Activated T-helper 1 cell treated with anti-CD3 and anti-CD28 coated beads, Interleukin-12 subunit alpha, Interleukin-12 subunit beta, Interleukin-2, Interleukin-4 antibody, amounts not matched to agents 30 ng/mL and 10 ng/mL and 1 ng/mL, durations not matched to agents 14 hours and 24 hours and 36 hours (primary cell): Measurements from ENCODE around the gene ETDC. TPM values are rescaled to one million over a fixed set of nuclear protein-coding genes. Genes with fewer than 3 reads are reported as not detected.
A peak's percentile ranks its signal among the peaks of the same experiment; 100 is the strongest.
"Not testable (repeated sequence)": the region's sequence is repeated elsewhere in the genome, so short reads cannot be mapped to it uniquely, and the experiment has no call there.

Experiments used
- DNase-seq: peaks from one replicate; pipeline ENCODE4 v3.0.0; 2021; ENCODE audit warnings: low spot score
- H3K27ac Mint-ChIP-seq: one replicate; pipeline ENCODE4 v1.8.0; 2021; ENCODE audit warnings: mild to moderate bottlenecking, mixed read lengths
- H3K27me3 Mint-ChIP-seq: one replicate; pipeline ENCODE4 v1.8.0; 2022; ENCODE audit warnings: mild to moderate bottlenecking, moderate library complexity, mixed read lengths; ENCODE audit not compliant: insufficient read depth
- H3K36me3 Mint-ChIP-seq: one replicate; pipeline ENCODE4 v1.8.0; 2021; ENCODE audit warnings: low read depth, mixed read lengths
- H3K4me1 Mint-ChIP-seq: one replicate; pipeline ENCODE4 v1.8.0; 2021; ENCODE audit warnings: low read depth, mixed read lengths
- H3K4me3 Mint-ChIP-seq: one replicate; pipeline ENCODE4 v1.8.0; 2021; ENCODE audit warnings: mild to moderate bottlenecking, moderate library complexity, mixed read lengths
- H3K9me3 Mint-ChIP-seq: one replicate; pipeline ENCODE4 v1.8.0; 2021; ENCODE audit warnings: mixed read lengths
- intact Hi-C: fragments of 100-400 bp; cut with micrococcal nuclease; formaldehyde crosslinking; loops from one replicate; pipeline ENCODE4 v1.15.1; 2024
- total RNA-seq: library from RNA; stranded (reverse); gene quantifications from 2 replicates; pipeline ENCODE4 v1.2.3, GENCODE V29; 2022

ETDC gene
- total RNA-seq, 1 donor from 2014 or later, result not detected

DNA sequence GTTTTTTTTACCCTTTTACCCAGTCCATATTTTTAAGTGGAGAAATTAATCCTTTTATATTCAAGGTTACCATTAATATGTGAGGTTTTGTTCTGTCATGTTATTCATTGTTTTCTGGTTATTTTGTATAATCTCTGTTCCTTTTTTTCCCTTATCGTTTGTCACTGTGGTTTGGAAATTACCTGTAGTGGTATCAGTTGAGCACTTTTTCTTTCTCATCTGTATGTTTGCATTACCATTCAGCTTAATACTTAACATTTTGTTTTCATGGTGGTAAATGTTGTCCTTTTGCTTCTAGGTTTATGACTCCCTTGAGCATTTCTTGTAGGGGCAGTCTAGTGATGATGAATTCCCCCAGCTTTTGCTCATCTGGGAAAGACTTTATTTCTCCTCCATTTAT, 6.6 kb downstream of the ETDC start:
- peaks cover 54% of the 10 kb centered on the region for H3K9me3 Mint-ChIP-seq
- peaks cover 1% of the 10 kb centered on the region for H3K27me3 Mint-ChIP-seq
- H3K36me3 Mint-ChIP-seq, result peaks cover 28% of the 10 kb centered on the region
- intact Hi-C loops, result loop anchor here (2.0 kb wide), 1 partner anchor 35 kb away; no protein-coding TSS in a partner anchor
- H3K4me3 Mint-ChIP-seq, result no peak overlapping the region
- no peak overlapping the region for H3K27ac Mint-ChIP-seq
- no peak for DNase-seq
- H3K4me1 Mint-ChIP-seq, result no peaks in the 10 kb centered on the region

DNA sequence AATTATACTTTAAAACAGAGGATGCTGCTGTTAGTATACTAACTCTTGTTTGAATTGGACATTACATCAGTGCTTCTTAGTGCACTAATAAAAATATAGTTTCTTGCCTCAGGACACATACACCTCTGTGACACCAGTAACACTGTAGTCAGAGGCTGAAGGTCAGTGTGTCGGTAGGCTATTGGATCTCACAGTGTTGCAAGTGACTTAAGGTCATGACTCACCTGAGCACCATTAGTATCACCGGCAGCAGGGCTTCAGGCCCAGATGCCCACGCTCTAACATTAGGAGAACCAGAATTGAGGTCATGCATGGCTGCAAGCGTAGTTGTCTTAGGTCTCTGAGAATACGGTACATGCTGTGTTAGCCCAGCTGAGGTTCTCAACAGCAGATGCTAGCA, 15.2 kb downstream of the ETDC start:
- Mint-ChIP-seq H3K9me3 (peaks cover 15% of the 10 kb centered on the region), H3K27me3 (no peaks in the 10 kb centered on the region), H3K27ac (no peak overlapping the region), H3K36me3 (peaks cover 41% of the 10 kb centered on the region), H3K4me1 (no peaks in the 10 kb centered on the region), H3K4me3 (no peak overlapping the region)
- intact Hi-C loops, result no loop called here
- DNase-seq, result no peak

DNA sequence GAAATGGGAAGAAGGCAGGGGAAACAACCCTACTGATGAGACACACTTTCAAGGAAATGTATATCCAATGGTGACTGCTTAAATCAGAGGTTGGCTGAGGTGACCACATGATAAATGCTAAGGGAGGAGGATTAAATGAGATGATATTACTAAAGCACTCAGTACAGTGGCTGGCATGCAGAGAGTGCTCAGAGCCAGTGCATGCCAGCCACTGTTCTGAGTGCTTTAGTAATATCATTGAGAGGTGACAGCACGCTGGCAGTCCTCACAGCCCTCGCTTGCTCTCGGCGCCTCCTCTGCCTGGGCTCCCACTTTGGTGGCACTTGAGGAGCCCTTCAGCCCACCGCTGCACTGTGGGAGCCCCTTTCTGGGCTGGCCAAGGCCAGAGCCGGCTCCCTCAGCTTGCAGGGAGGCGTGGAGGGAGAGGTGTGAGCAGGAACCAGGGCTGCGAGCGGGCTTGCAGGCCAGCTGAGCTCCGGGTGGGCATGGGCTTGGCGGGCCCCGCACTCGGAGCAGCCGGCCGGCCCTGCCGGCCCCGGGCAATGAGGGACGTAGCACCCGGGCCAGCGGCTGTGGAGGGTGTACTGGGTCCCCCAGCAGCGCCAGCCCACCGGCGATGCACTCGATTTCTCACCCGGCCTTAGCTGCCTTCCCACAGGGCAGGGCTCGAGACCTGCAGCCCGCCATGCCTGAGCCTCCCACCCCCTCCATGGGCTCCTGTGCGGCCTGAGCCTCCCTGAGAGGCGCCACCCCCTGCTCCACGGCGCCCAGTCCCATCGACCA, 15.9 kb downstream of the ETDC start:
- H3K4me1 Mint-ChIP-seq, H3K27me3 Mint-ChIP-seq, H3K4me3 Mint-ChIP-seq, H3K27ac Mint-ChIP-seq, DNase-seq, intact Hi-C loops: not testable (repeated sequence)
- Mint-ChIP-seq H3K9me3 (peaks cover 15% of the 10 kb centered on the region), H3K36me3 (peaks cover 45% of the 10 kb centered on the region)

DNA sequence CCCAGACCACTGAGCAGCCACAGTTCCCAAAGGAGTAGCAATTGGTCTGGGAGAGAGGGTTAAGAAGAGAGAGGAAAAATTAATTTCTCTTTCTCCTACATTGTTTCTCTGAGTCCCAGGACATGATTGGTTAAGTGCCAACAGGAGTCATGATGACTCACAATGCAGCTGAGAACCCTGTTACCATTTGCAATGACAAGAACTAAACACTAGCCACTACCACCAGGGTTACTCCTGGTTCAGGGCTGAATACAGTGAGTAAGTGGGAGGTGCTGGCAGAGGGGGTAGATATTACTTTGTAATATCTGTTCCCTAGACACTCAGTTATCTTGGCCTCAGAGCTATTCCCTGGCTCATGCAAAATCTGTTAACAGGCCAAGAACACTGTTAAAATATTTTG, 18.0 kb downstream of the ETDC start:
- intact Hi-C loops, result no loop called here
- DNase-seq, result no peak
- Mint-ChIP-seq H3K36me3 (peaks cover 41% of the 10 kb centered on the region), H3K9me3 (peaks cover 5% of the 10 kb centered on the region), H3K4me1 (peaks cover 8% of the 10 kb centered on the region), H3K27me3 (no peaks in the 10 kb centered on the region), H3K4me3 (no peak overlapping the region), H3K27ac (no peak overlapping the region)

DNA sequence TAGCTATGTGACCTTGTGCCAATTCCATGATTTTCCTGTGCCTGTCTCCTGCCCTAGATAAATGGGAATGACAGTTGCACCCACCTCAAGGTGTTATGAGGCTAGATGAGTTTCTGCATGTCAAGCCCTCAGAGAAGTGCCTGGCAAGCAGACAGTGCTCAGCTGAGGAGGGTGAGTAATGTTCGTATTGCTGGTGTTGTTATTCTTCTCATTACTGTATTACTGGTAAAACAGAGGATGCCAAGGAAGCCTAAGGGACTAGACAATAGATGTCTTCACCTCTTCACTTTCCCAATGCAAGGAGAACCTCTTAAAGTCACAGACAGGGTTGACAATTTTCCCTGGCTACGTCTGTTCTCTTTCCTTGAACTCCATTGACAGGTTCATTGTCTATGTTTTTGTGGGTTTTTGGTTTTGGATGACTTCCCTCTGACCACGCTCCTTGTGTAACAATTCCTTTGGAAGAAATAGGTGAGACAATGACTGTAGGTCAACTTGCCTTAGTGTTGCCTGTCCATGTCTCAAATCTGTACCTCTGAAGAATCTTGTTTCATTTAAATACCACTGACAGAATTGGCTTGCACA, 19.2 kb downstream of the ETDC start:
- H3K27me3 Mint-ChIP-seq, result no peaks in the 10 kb centered on the region
- DNase-seq, result no peak
- H3K4me3 Mint-ChIP-seq, result no peak overlapping the region
- H3K27ac Mint-ChIP-seq, result no peak overlapping the region
- H3K36me3 Mint-ChIP-seq, result peaks cover 42% of the 10 kb centered on the region
- H3K9me3 Mint-ChIP-seq, result peaks cover 4% of the 10 kb centered on the region
- intact Hi-C loops, result no loop called here
- H3K4me1 Mint-ChIP-seq, result peaks cover 8% of the 10 kb centered on the region

DNA sequence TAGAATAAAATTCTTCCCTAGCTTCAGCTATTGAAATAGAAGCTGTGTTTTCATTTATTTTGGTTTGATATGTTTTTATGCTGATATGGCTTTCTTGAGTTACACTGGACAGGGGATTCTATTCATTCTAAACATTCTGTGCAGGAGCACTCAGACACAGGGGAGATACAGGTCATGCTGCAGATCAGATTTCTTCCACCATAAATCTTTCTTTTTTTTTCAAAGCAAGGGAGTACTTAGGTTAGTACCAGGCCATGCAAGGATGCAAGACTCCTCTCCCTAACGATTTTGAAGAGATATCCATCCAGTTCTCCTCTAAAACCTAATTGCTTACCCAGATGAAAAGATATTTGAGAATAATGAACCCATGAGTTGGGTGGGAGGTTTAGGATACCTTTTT, 21.4 kb downstream of the ETDC start:
- intact Hi-C loops, result no loop called here
- no peak for DNase-seq
- H3K36me3 Mint-ChIP-seq, result peaks cover 33% of the 10 kb centered on the region

DNA sequence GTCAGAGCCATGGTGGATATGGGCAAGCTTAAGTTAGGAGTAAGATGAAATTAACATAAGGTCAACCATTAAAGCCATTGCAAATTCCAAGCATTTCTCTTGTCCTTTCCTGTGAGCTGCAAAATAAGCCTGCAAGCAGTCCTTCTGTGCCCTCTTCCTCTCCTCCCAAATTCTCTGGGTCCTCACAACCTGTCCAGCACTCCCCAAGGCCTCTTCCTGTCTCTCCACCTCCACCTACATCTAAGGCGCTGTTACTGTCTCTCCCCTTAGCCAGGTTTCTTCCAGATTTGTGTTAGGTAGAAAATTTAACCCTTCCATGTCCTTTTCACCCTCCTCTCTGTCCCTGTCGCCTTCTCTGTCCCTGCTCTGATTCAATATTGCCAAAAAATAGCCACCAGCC, 22.2 kb downstream of the ETDC start:
- Mint-ChIP-seq H3K4me3 (no peak overlapping the region), H3K36me3 (peaks cover 33% of the 10 kb centered on the region), H3K27me3 (no peaks in the 10 kb centered on the region), H3K27ac (no peak overlapping the region), H3K9me3 (peaks cover 4% of the 10 kb centered on the region), H3K4me1 (peaks cover 8% of the 10 kb centered on the region)
- DNase-seq, result no peak
- intact Hi-C loops, result no loop called here

More for the DNA sequence above, 21.4 kb downstream of the ETDC start:
- Mint-ChIP-seq H3K9me3 (peaks cover 4% of the 10 kb centered on the region), H3K27ac (no peak overlapping the region), H3K4me1 (peaks cover 8% of the 10 kb centered on the region), H3K4me3 (no peak overlapping the region), H3K27me3 (no peaks in the 10 kb centered on the region)

DNA sequence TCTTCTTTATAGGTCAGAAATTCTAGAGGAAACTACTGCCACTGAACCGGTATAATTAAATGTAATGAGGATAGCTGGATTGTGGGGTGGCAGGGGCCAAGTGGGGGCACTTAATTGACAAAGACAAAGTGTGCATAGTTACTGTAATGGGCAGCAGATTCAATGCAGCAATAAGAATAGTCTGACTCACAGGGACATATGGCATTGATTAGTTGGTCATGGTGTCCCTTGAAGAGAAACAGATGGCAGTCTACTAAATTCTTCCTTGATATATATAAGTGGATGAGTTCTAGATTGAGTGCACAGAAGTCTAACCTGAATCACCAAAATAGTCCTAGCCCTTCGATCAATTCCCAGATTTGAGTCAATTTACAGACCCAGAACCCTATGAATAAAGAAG, 31.6 kb downstream of the ETDC start:
- no peak overlapping the region for H3K27ac Mint-ChIP-seq
- peaks cover 34% of the 10 kb centered on the region for H3K36me3 Mint-ChIP-seq
- H3K27me3 Mint-ChIP-seq, result no peaks in the 10 kb centered on the region
- intact Hi-C loops, result no loop called here
- H3K4me3 Mint-ChIP-seq, result peak overlapping the region; percentile 90
- DNase-seq, result no peak
- peaks cover 72% of the 10 kb centered on the region for H3K4me1 Mint-ChIP-seq
- H3K9me3 Mint-ChIP-seq, result no peaks in the 10 kb centered on the region

DNA sequence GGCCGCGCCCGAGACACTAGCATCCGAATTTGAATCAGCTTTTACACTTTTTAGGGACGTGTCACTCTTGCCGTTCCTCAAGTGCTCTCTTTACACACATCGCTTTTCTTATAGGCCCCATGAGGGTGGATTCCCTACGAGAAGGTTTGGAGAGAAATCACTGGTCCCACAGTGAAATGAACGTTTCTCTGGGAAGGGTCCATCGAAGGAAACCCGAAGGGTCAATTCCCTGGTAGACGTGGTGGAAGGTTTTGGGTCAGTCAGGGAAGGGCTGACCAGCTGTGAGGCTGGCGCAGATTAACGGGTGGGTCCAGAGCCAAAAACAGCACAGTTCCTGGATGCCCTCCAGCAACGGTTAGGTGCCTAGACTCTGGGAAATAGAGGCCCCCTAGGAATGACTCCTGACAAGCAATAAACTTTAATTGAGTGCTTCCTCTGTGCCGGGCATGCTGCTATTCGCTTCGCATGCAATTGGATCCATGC, 35.9 kb downstream of the ETDC start:
- no peaks in the 10 kb centered on the region for H3K27me3 Mint-ChIP-seq
- no peak for DNase-seq
- H3K36me3 Mint-ChIP-seq, result peaks cover 30% of the 10 kb centered on the region
- H3K27ac Mint-ChIP-seq, result peak overlapping the region; percentile 86
- H3K4me3 Mint-ChIP-seq, result peak overlapping the region; percentile 82
- H3K9me3 Mint-ChIP-seq, result no peaks in the 10 kb centered on the region
- peaks cover 58% of the 10 kb centered on the region for H3K4me1 Mint-ChIP-seq
- intact Hi-C loops, result no loop called here

DNA sequence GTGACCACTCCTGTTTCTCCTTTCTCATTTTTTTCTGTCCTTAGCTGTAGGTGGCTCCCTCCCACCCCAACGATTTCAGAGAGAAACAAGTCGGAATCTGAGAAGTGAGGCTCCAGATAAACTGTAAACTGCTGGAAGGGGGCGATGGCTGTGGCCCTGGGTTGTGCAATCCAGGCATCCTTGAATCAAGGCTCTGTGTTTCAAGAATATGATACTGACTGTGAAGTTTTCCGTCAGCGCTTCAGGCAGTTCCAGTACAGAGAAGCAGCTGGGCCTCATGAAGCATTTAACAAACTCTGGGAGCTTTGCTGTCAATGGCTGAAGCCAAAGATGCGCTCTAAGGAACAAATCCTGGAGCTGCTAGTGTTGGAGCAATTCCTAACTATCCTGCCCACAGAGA, 37.7 kb downstream of the ETDC start:
- Mint-ChIP-seq H3K27ac (no peak overlapping the region), H3K4me1 (peaks cover 40% of the 10 kb centered on the region), H3K27me3 (no peaks in the 10 kb centered on the region), H3K36me3 (peaks cover 28% of the 10 kb centered on the region), H3K4me3 (no peak overlapping the region), H3K9me3 (no peaks in the 10 kb centered on the region)
- no peak for DNase-seq
- intact Hi-C loops, result no loop called here

DNA sequence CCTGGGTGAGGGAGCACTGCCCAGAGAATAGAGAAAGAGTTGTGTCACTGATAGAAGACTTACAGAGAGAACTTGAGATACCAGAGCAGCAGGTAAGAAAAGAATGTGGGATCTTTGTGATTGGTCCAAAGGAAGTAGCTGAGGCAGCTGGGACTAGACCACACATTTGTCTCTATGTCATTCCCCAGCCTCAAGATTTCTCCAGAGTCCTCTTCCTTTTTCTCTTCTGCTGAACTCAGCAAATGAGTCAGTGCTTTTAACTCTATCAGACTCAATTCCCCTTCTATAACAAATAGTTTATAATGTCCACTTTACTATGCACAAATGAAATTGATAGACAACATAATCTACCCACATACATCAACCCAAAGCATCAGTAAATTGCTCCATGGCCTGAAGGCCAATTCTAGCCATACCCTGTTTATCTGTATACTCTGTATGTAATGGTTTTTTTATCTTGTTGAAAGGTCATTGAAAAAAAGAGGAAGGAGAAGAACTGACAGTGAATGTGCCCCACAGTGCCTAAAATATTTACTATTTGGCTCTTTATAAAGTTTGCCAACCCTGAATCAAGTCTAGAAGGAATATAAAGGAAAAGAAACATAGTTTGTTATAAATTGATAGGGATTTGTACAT, 38.2 kb downstream of the ETDC start:
- Mint-ChIP-seq H3K27ac (no peak overlapping the region), H3K4me3 (no peak overlapping the region), H3K4me1 (peaks cover 35% of the 10 kb centered on the region), H3K36me3 (peaks cover 28% of the 10 kb centered on the region), H3K9me3 (no peaks in the 10 kb centered on the region), H3K27me3 (no peaks in the 10 kb centered on the region)
- no peak for DNase-seq
- intact Hi-C loops, result no loop called here

DNA sequence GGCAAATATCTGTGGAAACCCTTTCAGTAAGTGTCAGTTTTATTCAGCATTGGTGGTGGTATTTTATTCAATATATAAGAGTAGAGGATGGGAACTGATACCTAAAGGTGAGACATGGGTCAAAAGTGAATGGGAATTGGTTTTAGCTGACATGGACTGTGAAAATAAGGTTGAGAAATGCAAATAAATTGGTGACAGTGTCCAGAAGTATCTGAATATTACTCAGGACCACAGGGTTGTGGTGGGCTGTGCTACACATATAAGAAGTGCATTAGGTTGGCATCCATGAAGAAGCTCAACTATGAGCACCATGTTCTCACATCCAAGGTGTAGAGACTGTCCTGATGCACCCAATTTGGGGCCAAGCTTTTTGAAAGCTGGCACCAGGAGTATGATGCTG, 45.0 kb downstream of the ETDC start:
- H3K4me3 Mint-ChIP-seq, result no peak overlapping the region

More for the DNA sequence above, 45.0 kb downstream of the ETDC start:
- intact Hi-C loops, result no loop called here
- no peaks in the 10 kb centered on the region for H3K9me3 Mint-ChIP-seq
- peaks cover 22% of the 10 kb centered on the region for H3K36me3 Mint-ChIP-seq
- DNase-seq, result no peak
- no peaks in the 10 kb centered on the region for H3K4me1 Mint-ChIP-seq
- H3K27me3 Mint-ChIP-seq, result no peaks in the 10 kb centered on the region
- no peak overlapping the region for H3K27ac Mint-ChIP-seq
